ENCODE data around the gene SERPINB1. TPM values are rescaled to one million over a fixed set of nuclear protein-coding genes. Genes with fewer than 3 reads are reported as not detected.

SERPINB1 gene
- total and polyA plus RNA-seq, 9 of the 15 experiments (the other 6 are each of a cell fraction or from before 2014, with no cell fraction given), result 33.9 to 108 (median 63.8) TPM

GRCh38 chr6:2854396-2854982 lies 12.8 kb upstream of the SERPINB1 start:
- H3K27me3 ChIP-seq (ENCODE audit: control insufficient read depth in 2 of 2, insufficient read depth in 2 of 2, low read length in 2 of 2), result no peaks in the 10 kb centered on the region
- H3K79me2 ChIP-seq (ENCODE audit: control insufficient read depth, insufficient read depth, low read length), result no peaks in the 10 kb centered on the region
- no peaks in the 10 kb centered on the region for H3K36me3 ChIP-seq (ENCODE audit: control insufficient read depth, insufficient read depth, low read length)
- H3K9me1 ChIP-seq (ENCODE audit: control insufficient read depth, insufficient read depth, low read length), result no peaks in the 10 kb centered on the region
- POLR2A ChIA-PET, result interaction anchor here (0.6 to 1.7 kb wide), 5 partner anchors 8 to 155 kb away, joined by 3 to 5 read pairs (median 3); no protein-coding TSS in a partner anchor
- peak overlapping the region; percentile 21 to 61; a peak in 3 of 4 replicates for H3K9ac ChIP-seq (ENCODE audit: insufficient read depth in 1 of 2, low read depth in 2 of 2, low read length in 2 of 2)
- no peaks in the 10 kb centered on the region for H3K9me3 ChIP-seq (replicated peaks; ENCODE audit: control insufficient read depth, insufficient read depth, low read depth, low read length)
- CTCF ChIA-PET (ENCODE audit: low intra/inter-chr PET ratio), result interaction anchor here (1.4 kb wide), 1 partner anchor 63 kb away, joined by 7 read pairs; no protein-coding TSS in a partner anchor
- H4K20me1 ChIP-seq (replicated peaks; ENCODE audit: control insufficient read depth, insufficient read depth, low read length), result no peaks in the 10 kb centered on the region
- no TSS peak for BruUV-seq (replicated peaks)
- H3K4me3 ChIP-seq, result no peak overlapping the region
- in situ Hi-C loops (cut with MboI) (no loop called here), intact Hi-C loops (cut with micrococcal nuclease) (no loop called here)
- FAIRE-seq (no peak), DNase-seq (ENCODE audit: extremely low read depth in 1 of 4, low spot score in 3 of 4) (peak in 1 of 4 experiments; percentile 41), ATAC-seq (no peak)
- H3K4me2 ChIP-seq (ENCODE audit: insufficient read depth, low read length), result peak overlapping the region; percentile 73
- 52% methylated on average over 11 of the region's 11 CpGs for WGBS (ENCODE audit: insufficient coverage, low coverage, missing lambda C conversion rate)
- peaks cover 44 to 73% of the 10 kb centered on the region in 2 experiments for H3K4me1 ChIP-seq (replicated peaks in 1 of 2; ENCODE audit: control insufficient read depth in 2 of 2, insufficient read depth in 2 of 2, low read length in 2 of 2)
- peak overlapping the region; percentile 93 for H2AFZ ChIP-seq (ENCODE audit: low read depth, low read length)
- peak overlapping the region; percentile 98 for H3K27ac ChIP-seq (ENCODE audit: extremely low read depth, low read depth, low read length)
- TF ChIP-seq SRSF9 (IDR thresholded peaks at IDR 0.05; ENCODE audit: borderline replicate concordance, low read depth, low read length) (no peak), PHB (CRISPR knock-in tag; IDR thresholded peaks at IDR 0.05) (no peak), HMGXB4 (CRISPR knock-in tag; IDR thresholded peaks at IDR 0.05) (no peak), CHD1 (IDR thresholded peaks at IDR 0.05; ENCODE audit: low read length) (no peak), COPS2 (conservative IDR thresholded peaks at IDR 0.05) (no peak), LARP7 (IDR thresholded peaks at IDR 0.05) (no peak), RNF2 (IDR thresholded peaks at IDR 0.05) (no peak), BACH1 (tag; IDR thresholded peaks at IDR 0.05) (0 out of 2 replicates have a peak, but pooled peaks have one; percentile 3), GATAD2B (IDR thresholded peaks at IDR 0.05; ENCODE audit: borderline replicate concordance) (no peak), TEAD2 (tag; IDR thresholded peaks at IDR 0.05) (no peak), ZNF830 (CRISPR knock-in tag; IDR thresholded peaks at IDR 0.05) (no peak), ZNF431 (CRISPR knock-in tag; IDR thresholded peaks at IDR 0.05) (peak; percentile 50; the same call in 1 of the 2 replicates), FUS (optimal IDR thresholded peaks at IDR 0.05; ENCODE audit: low read depth, low read length) (no peak), E4F1 (CRISPR knock-in tag; IDR thresholded peaks at IDR 0.05; ENCODE audit: borderline replicate concordance) (no peak), ZNF668 (CRISPR knock-in tag; IDR thresholded peaks at IDR 0.05) (no peak)
- TF ChIP-seq, protein P1, sequence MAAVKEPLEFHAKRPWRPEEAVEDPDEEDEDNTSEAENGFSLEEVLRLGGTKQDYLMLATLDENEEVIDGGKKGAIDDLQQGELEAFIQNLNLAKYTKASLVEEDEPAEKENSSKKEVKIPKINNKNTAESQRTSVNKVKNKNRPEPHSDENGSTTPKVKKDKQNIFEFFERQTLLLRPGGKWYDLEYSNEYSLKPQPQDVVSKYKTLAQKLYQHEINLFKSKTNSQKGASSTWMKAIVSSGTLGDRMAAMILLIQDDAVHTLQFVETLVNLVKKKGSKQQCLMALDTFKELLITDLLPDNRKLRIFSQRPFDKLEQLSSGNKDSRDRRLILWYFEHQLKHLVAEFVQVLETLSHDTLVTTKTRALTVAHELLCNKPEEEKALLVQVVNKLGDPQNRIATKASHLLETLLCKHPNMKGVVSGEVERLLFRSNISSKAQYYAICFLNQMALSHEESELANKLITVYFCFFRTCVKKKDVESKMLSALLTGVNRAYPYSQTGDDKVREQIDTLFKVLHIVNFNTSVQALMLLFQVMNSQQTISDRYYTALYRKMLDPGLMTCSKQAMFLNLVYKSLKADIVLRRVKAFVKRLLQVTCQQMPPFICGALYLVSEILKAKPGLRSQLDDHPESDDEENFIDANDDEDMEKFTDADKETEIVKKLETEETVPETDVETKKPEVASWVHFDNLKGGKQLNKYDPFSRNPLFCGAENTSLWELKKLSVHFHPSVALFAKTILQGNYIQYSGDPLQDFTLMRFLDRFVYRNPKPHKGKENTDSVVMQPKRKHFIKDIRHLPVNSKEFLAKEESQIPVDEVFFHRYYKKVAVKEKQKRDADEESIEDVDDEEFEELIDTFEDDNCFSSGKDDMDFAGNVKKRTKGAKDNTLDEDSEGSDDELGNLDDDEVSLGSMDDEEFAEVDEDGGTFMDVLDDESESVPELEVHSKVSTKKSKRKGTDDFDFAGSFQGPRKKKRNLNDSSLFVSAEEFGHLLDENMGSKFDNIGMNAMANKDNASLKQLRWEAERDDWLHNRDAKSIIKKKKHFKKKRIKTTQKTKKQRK (IDR thresholded peaks at IDR 0.05; ENCODE audit: borderline replicate concordance, low read depth, low read length), result no peak
